WI38 (cell line): ENCODE results near the gene SRC.

Source experiments
- H3K4me3 ChIP-seq: 2 replicates; pipeline ENCODE4 v1.5.1; 2011; ENCODE audit warnings: low read depth, mild to moderate bottlenecking, control low read depth, low read length
- TF ChIP-seq, protein P1 (sequence below): IDR thresholded peaks from 2 replicates; pipeline ENCODE4 v1.5.1; 2012; ENCODE audit warnings: low read depth, mild to moderate bottlenecking, control low read depth, low read length

Gene SRC

DNA sequence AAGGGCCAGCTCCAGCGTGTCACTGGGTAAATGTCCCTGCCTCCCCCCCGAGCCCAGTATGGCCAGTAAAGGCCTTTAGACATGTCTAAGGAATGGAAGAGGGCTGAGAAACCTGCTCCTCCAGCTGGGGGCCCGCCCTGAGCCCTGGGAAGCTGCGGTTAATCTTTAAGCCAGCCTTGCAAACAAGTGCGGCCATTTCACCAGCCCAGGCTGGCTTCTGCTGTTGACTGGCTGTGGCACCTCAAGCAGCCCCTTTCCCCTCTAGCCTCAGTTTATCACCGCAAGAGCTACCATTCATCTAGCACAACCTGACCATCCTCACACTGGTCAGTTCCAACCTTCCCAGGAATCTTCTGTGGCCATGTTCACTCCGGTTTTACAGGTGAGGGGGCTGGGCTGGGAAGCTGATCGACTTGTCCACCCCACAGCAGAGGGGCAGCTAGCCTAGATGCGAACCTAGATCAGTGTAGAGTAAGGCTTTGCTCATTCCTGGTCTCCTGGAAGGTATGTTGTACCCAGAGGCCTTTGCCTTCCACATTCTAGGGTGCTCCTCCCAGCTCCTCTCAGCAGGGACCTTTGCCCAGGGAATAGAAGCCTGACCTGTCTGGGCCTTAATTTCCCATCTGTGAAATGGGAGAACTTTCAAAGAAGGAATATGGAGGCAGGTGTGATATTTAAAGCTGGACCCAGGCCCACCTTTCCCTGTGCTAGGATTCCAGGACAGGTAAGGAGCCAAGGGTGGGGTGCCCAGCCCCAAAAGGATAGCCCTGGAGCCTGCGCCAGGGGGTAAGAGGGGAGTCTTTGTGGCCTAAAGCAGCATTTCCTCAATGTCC, 1.2 kb upstream of the SRC start:
- TF ChIP-seq, protein P1, sequence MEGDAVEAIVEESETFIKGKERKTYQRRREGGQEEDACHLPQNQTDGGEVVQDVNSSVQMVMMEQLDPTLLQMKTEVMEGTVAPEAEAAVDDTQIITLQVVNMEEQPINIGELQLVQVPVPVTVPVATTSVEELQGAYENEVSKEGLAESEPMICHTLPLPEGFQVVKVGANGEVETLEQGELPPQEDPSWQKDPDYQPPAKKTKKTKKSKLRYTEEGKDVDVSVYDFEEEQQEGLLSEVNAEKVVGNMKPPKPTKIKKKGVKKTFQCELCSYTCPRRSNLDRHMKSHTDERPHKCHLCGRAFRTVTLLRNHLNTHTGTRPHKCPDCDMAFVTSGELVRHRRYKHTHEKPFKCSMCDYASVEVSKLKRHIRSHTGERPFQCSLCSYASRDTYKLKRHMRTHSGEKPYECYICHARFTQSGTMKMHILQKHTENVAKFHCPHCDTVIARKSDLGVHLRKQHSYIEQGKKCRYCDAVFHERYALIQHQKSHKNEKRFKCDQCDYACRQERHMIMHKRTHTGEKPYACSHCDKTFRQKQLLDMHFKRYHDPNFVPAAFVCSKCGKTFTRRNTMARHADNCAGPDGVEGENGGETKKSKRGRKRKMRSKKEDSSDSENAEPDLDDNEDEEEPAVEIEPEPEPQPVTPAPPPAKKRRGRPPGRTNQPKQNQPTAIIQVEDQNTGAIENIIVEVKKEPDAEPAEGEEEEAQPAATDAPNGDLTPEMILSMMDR, result no peak
- no peak overlapping the region; the same call in 1 of the 2 replicates for H3K4me3 ChIP-seq

DNA sequence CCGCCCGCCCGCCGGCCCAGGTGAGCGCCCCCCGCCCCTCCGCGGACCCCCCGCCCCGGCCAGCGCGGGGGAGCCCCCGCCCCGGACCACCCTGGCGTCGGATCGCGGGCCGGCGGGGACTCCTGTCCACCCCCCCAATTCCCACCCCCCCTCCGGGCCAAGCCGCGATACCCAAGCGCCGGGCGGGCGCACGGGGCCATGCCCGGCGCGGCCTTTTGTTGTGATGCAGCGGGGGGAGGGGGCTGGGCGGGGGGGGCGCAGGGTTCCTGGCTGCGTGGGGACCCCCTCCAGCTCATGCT, 245 bp downstream of the SRC start:
- H3K4me3 ChIP-seq, result peak overlapping the region; percentile 56
- TF ChIP-seq, protein P1, result no peak

DNA sequence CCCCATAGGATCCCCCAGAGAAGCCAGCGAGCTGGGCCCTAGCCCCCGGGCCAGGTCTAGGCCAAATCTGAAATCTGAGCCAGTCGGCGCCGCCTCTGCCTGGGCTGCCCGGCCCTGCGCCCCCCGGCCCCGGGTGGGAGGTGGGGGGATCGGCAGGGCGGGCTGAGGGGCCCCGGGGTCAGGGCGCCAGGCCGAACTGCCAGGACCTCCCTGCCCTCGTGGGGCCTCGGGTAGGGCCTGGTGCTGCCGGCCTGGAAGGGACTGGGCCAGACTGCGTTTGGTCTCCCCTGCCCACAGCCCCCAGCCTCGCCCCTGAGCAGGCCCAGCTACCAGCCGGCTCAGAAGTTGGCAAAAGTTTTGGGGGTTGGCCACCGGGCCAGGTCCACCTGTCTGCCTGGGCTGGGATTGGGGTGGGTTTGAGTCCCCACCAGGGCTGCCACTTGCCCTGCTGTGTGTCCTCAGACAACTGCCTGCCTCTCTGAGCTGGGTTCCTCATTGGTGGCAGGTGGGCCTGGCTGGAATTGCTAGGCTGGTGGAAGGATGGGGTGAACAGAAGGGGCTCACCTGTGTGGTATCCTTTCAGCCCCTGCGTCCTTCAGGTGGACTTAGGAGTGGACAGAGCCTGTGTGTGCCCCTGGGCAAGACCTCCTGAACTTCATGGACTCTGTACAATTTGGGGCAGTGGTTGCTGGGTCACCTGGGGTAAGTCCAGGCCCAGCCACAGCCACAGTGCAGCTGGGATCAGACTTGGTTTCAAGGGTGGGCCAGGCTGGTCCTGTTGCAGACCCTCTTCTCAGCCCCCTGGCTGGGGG, 801 bp downstream of the SRC start:
- H3K4me3 ChIP-seq, result peak overlapping the region; percentile 56
- TF ChIP-seq, protein P1, result no peak

DNA sequence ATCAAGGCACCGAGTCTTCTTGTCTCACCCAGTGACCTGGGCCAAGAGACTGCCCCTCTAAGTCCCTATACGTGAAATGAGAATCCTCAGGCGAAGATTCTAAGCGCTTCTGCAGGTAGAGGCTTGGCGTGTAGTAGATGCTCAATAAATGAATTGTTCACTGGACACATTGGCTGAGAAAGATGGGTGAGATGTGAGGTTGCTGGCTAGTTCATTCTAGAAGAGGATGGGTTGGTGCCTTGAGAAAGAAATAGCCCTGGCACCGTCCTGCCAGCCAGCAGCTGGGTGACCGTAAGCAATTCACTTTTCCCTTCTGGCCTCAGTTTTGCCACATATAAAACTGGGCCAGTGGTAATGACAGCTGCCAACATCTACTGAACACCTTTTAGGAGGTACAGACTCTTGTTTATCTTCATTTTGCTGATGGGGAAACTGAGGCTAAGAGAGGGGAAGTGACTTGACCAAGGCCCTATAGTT, 1.4 kb downstream of the SRC start:
- peak overlapping the region; percentile 56 for H3K4me3 ChIP-seq

DNA sequence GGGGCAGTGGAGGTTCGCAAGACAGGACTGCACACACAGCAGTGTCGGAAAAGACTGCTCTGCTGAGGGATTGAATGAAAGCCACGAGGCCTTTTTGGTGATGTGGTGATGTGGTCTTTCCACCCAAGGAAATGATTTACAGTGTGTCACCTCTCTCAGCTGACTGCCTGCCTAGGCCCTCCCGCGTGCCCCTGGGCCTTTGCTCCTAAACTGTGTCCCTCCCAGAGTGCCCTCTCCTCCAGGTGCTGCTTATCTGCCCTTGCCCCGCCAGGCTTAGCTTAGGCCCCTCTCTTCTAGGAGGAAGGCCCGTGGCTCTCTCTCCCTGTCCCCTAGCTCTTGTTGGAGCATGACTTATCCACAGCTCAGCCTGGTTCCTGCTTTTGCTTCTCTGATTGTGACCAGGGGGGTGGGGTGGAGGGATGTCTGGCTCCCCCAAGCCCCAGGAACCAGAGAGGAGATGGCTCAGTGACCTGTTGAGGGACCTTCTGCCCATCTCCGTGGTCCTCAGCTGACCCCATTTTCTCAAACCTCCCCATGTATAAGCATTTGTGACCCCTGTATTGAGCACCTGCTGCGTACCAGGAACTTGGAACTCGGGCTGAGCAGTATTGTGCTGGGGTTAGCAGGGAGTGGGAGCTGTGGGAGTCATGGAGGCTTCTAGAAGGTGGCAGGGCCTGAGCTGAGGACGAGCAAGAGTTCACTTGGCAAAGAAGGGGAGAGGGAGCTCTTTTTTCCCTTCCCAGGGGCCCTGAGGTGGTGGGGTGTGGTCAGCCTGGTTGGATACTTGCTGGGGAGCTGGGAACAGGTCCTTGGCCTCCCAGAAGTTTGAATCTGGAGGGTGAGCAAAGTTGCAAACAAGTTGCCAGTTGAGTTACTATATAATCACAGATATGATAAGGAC, 2.2 kb downstream of the SRC start:
- no peak overlapping the region for H3K4me3 ChIP-seq
- TF ChIP-seq, protein P1, result no peak

More for the DNA sequence above, 1.4 kb downstream of the SRC start:
- TF ChIP-seq, protein P1, result no peak

DNA sequence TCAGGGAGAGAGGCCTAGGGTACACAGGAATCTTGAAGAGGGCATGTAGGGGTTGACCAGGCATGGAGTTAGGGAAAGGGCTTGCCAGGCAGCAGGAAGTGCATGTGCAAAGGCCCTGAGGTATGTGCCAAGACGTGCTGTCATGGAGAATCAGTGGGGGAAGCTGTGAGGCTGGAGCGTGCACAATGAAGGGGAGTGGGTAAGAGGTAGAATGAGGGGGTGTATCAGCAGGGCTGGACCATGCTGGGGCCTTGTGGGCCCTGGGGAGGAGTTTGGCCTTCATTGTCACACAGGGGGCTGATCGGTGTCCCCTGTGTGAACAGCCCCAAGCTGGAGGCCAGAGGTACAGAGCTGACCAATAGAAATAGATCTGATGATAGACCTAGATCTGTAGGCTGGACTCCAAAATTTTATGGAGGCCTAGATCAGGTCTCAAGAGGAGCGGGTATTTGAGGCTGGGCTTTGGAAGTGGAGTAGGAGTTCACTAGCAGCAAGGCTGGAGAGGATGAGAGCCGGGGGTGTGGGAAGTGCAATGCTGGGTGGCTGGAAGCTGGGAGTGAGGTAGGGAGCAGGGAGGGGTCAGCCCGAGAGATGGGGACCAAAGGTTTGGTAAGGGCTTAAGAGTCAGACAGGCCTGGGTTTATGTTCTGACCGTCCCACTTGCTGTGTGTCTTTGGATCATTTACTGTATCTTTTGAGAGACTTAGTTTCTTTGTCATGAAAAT, 3.0 kb downstream of the SRC start:
- TF ChIP-seq, protein P1, result no peak
- H3K4me3 ChIP-seq, result no peak overlapping the region
